K562 (cell line): ENCODE results near the gene POP7. TPM values are rescaled to one million over a fixed set of nuclear protein-coding genes. Genes with fewer than 3 reads are reported as not detected.
A peak's percentile ranks its signal among the peaks of the same experiment; 100 is the strongest.

Source experiments
- ATAC-seq: fragments of 200-7000 bp; cut with Tn5 transposase; 3 replicates; pipeline ENCODE4 v1.9.1; 2020; ENCODE audit warnings: moderate library complexity
- BruUV-seq: library from RNA; stranded (reverse); fragments of 400-500 nt; replicated peaks from 2 replicates; lab custom pipeline; 2021; lab: Mats Ljungman, UMichigan
- CTCF ChIA-PET: fragments of 300-600 bp; formaldehyde crosslinking; extraction: SDS; loops from one replicate; lab custom pipeline; 2021; ENCODE audit warnings: low intra/inter-chr PET ratio; lab: Yijun Ruan, JAX
- POLR2A ChIA-PET: fragments of 300-600, 350-650 bp; sonication (Branson Sonifier 250); formaldehyde crosslinking; extraction: SDS; loops from one replicate; lab custom pipeline; 2021; ENCODE audit warnings: antibody characterized with exemption, inconsistent platforms; lab: Yijun Ruan, JAX
- DNase-seq, 4 experiments: peaks; one replicate each; pipeline versions ENCODE4 v3.0.0 to v3.0.0-alpha.2; 2011 to 2018; ENCODE audit warnings: low spot score in 3 of 4, mixed read lengths in 3 of 4; ENCODE audit errors: extremely low read depth in 1 of 4
- FAIRE-seq: peaks from 2 replicates; lab custom pipeline; 2011; peaks lifted over from hg19 to GRCh38; lab: Jason Lieb, UNC
- H2AFZ ChIP-seq: 2 replicates; pipeline ENCODE4 v1.6.0; 2011; ENCODE audit warnings: low read depth, low read length, control low read depth, inconsistent platforms
- H3K27ac ChIP-seq: fragments of 200-600 bp; 3 replicates; pipeline ENCODE4 v1.8.0; 2011; ENCODE audit warnings: low read depth, mild to moderate bottlenecking, control low read depth, inconsistent platforms, low read length, moderate library complexity, mixed read lengths; ENCODE audit errors: extremely low read depth
- H3K27me3 ChIP-seq, 2 experiments: fragments of 300-600 bp in 1 of 2; 2 replicates in 1 of 2; 3 replicates in 1 of 2; pipeline versions ENCODE4 v1.6.0 to v1.8.0; 2011; ENCODE audit warnings: inconsistent platforms in 2 of 2, low read length in 2 of 2, mild to moderate bottlenecking in 1 of 2, mixed read lengths in 1 of 2, moderate library complexity in 1 of 2; ENCODE audit not compliant: control insufficient read depth in 2 of 2, insufficient read depth in 2 of 2
- H3K36me3 ChIP-seq: fragments of 300-600 bp; 3 replicates; pipeline ENCODE4 v1.8.0; 2011; ENCODE audit warnings: mild to moderate bottlenecking, low read length, inconsistent platforms; ENCODE audit not compliant: control insufficient read depth, insufficient read depth
- H3K4me1 ChIP-seq, 2 experiments: fragments of 200-600 bp in 1 of 2; replicated peaks in 1 of 2; 2 replicates in 1 of 2; 3 replicates in 1 of 2; pipeline versions ENCODE4 v1.5.1 to v1.8.0; 2011; ENCODE audit warnings: inconsistent platforms in 2 of 2, low read length in 2 of 2, mild to moderate bottlenecking in 1 of 2, mixed read lengths in 1 of 2, moderate library complexity in 1 of 2; ENCODE audit not compliant: control insufficient read depth in 2 of 2, insufficient read depth in 2 of 2
- H3K4me2 ChIP-seq: 2 replicates; pipeline ENCODE4 v1.6.1; 2011; ENCODE audit warnings: low read length, control low read depth, inconsistent platforms, mixed read lengths; ENCODE audit not compliant: insufficient read depth
- H3K4me3 ChIP-seq: fragments of 200-600 bp; sonication (generic), shearing (Covaris generic); 2 replicates; pipeline ENCODE4 v1.5.1; 2016; ENCODE audit warnings: control low read depth, inconsistent platforms
- H3K79me2 ChIP-seq: fragments of 200-600 bp; 3 replicates; pipeline ENCODE4 v1.8.0; 2011; ENCODE audit warnings: low read length, inconsistent platforms; ENCODE audit not compliant: control insufficient read depth, insufficient read depth
- H3K9ac ChIP-seq, 2 experiments: 2 replicates each; pipeline versions ENCODE4 v1.6.0 to v1.6.1; 2011; ENCODE audit warnings: low read depth in 2 of 2, low read length in 2 of 2, control low read depth in 1 of 2, inconsistent platforms in 1 of 2, mild to moderate bottlenecking in 1 of 2, mixed read lengths in 1 of 2; ENCODE audit not compliant: insufficient read depth in 1 of 2
- H3K9me1 ChIP-seq: one replicate; pipeline ENCODE4 v1.6.0; 2011; ENCODE audit warnings: inconsistent platforms, mild to moderate bottlenecking, low read length, moderate library complexity; ENCODE audit not compliant: control insufficient read depth, insufficient read depth
- H3K9me3 ChIP-seq: replicated peaks from 2 replicates; pipeline ENCODE4 v1.5.1; 2011; ENCODE audit warnings: low read depth, low read length, inconsistent platforms; ENCODE audit not compliant: control insufficient read depth, insufficient read depth
- H4K20me1 ChIP-seq: replicated peaks from 2 replicates; pipeline ENCODE4 v1.6.1; 2011; ENCODE audit warnings: low read length, inconsistent platforms, mixed read lengths; ENCODE audit not compliant: control insufficient read depth, insufficient read depth
- BMI1 ChIP-seq: fragments of 150-350 bp; IDR thresholded peaks from 2 replicates; pipeline ENCODE4 v1.6.1; 2014; ENCODE audit warnings: low read length
- CREBBP ChIP-seq: IDR thresholded peaks from one replicate; pipeline ENCODE4 v1.6.1; 2012; ENCODE audit warnings: low read depth, mild to moderate bottlenecking, control low read depth, inconsistent platforms, low read length
- FUS ChIP-seq: fragments of 200-400 bp; formaldehyde crosslinking; optimal IDR thresholded peaks from 2 replicates; pipeline ENCODE3; 2017; ENCODE audit warnings: low read depth, low read length
- GABPA ChIP-seq: fragments of 200-800 bp; sonication (Bioruptor generic); conservative IDR thresholded peaks from 2 replicates; pipeline ENCODE4 v1.6.1; 2016; ENCODE audit warnings: low read depth, missing genetic modification characterization, missing compliant biosample characterization
- IFI16 ChIP-seq: fragments of 250-450 bp; sonication (Bioruptor Pico); IDR thresholded peaks from 2 replicates; pipeline ENCODE4 v2.1.2; 2022; ENCODE audit warnings: mild to moderate bottlenecking, inconsistent platforms
- KLF10 ChIP-seq: fragments of 250-450 bp; sonication (Bioruptor Pico); IDR thresholded peaks from 2 replicates; pipeline ENCODE4 v1.6.1; 2021; ENCODE audit warnings: matching md5 sums
- MCM7 ChIP-seq, 2 experiments: fragments of 450-650 bp; IDR thresholded peaks; 2 replicates each; pipeline ENCODE4 v1.6.1; 2016 to 2018
- MTA1 ChIP-seq: fragments of 450-650 bp; IDR thresholded peaks from 2 replicates; pipeline ENCODE4 v1.6.1; 2017; ENCODE audit warnings: borderline replicate concordance
- RBM34 ChIP-seq: fragments of 200-400 bp; formaldehyde crosslinking; IDR thresholded peaks from 2 replicates; pipeline ENCODE4 v1.6.1; 2018; ENCODE audit warnings: low read length, borderline replicate concordance; ENCODE audit not compliant: insufficient read depth
- SREBF1 ChIP-seq: fragments of 150-350 bp; IDR thresholded peaks from 2 replicates; pipeline ENCODE4 v1.6.1; 2014; ENCODE audit warnings: antibody characterized with exemption, low read depth, low read length, borderline replicate concordance
- TSC22D4 ChIP-seq: fragments of 450-650 bp; IDR thresholded peaks from 2 replicates; pipeline ENCODE4 v1.6.1; 2016; ENCODE audit warnings: missing genetic modification characterization, missing biosample characterization, control low read depth
- YBX1 ChIP-seq: fragments of 450-650 bp; IDR thresholded peaks from 2 replicates; pipeline ENCODE4 v1.7.1; 2016; ENCODE audit warnings: mild to moderate bottlenecking
- ZC3H4 ChIP-seq: sonication (generic); formaldehyde crosslinking; IDR thresholded peaks from 2 replicates; pipeline ENCODE4 v1.9.0; 2021; ENCODE audit warnings: missing genetic modification reagents, borderline replicate concordance
- ZNF408 ChIP-seq: fragments of 250-450 bp; sonication (Bioruptor Pico); IDR thresholded peaks from 2 replicates; pipeline ENCODE4 v1.4.0; 2020; ENCODE audit warnings: low read depth, mild to moderate bottlenecking, moderate library complexity
- WGBS: fragments of 100-300 bp; shearing (Covaris generic); methylation state at CpG from one replicate; pipeline ENCODE4 v1.1.6; 2016; ENCODE audit warnings: low coverage, mixed read lengths; ENCODE audit not compliant: insufficient coverage; ENCODE audit errors: missing lambda C conversion rate; 5-methylcytosine and 5-hydroxymethylcytosine counted together
- in situ Hi-C: fragments of 300-500 bp; cut with MboI; formaldehyde crosslinking; loops from 4 replicates; pipeline ENCODE4 v1.15.0; 2018; ENCODE audit warnings: inconsistent platforms, mixed read lengths
- intact Hi-C: fragments of 100-400 bp; cut with micrococcal nuclease; formaldehyde crosslinking; loops from 2 replicates; pipeline ENCODE4 v1.14.2; 2022
- polyA plus RNA-seq, 8 experiments: library from polyadenylated mRNA; depleted of rRNA in 4 of 8; stranded (reverse) in 5 of 8; unstranded in 3 of 8; fragments of >200 nt; fragmentation: Nextera tagmentation in 2 of 8; fragmentation: Illumina TruSeq in 1 of 8; extraction: Ambion mirVana in 2 of 8; extraction: Trizol in 1 of 8; gene quantifications; 2 replicates each; pipeline versions ENCODE4 v1.2.1 to v1.2.3, GENCODE V29; 2011 to 2014; ENCODE audit warnings: inconsistent platforms in 1 of 8, missing spikeins in 1 of 8
- total RNA-seq, 7 experiments: library from RNA; depleted of rRNA in 6 of 7; stranded (reverse); fragments of >200 nt in 6 of 7; fragmentation: Illumina TruSeq in 2 of 7; extraction: Trizol in 2 of 7; gene quantifications; 2 replicates each; pipeline versions ENCODE4 v1.2.1 to v1.2.3, GENCODE V29; 2011 to 2021; ENCODE audit warnings: low replicate concordance in 1 of 7

The POP7 gene
- total and polyA plus RNA-seq, 9 of the 15 experiments (the other 6 are each of a cell fraction or from before 2014, with no cell fraction given), result 11.5 to 163 (median 68.9) TPM

DNA sequence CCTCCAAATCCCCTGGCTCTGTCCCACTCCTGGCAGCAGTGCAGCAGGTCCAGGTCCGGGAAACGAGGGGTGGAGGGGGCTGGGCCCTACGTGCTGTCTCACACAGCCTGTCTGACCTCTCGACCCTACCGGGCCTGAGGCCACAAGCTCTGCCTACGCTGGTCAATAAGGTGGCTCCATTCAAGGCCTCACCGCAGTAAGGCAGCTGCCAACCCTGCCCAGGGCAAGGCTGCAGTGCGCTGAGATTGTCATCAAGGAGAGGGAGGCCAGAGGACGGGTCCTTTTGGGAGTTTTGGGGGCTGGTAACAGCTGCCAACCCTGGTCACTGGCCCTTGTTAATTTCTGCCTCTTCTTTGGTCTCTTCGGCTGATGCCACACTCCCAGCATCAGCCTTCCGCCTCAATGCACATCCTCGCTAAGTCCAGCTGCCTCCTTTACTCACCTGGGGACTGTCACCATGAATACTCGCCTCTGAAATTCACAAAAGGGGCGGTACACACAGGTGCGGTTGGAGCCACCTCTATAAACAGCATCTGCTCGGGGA, 17.9 kb downstream of the POP7 start:
- intact Hi-C loops (loop anchor here (2.0 to 10.0 kb wide), 3 partner anchors 159 to 319 kb away; no protein-coding TSS in a partner anchor), in situ Hi-C loops (no loop called here)
- Histone ChIP-seq H4K20me1 (no peaks in the 10 kb centered on the region), H3K36me3 (no peaks in the 10 kb centered on the region), H3K4me1 (peaks cover 6 to 30% of the 10 kb centered on the region in 2 experiments; a peak in 3 of 5 replicates), H3K27me3 (peaks cover 3 to 24% of the 10 kb centered on the region in 2 experiments; a peak in 4 of 5 replicates), H2AFZ (no peak overlapping the region), H3K4me3 (no peak overlapping the region), H3K79me2 (no peaks in the 10 kb centered on the region), H3K9me3 (no peaks in the 10 kb centered on the region; the same call in 1 of the 2 replicates), H3K27ac (no peak overlapping the region), H3K9me1 (no peaks in the 10 kb centered on the region), H3K9ac (peak overlapping the region in 1 of 2 experiments; percentile 79; a peak in 2 of 4 replicates), H3K4me2 (no peak overlapping the region)
- ATAC-seq, result no peak
- no peak for FAIRE-seq
- ChIA-PET POLR2A (interaction anchor here (0.6 to 2.8 kb wide), 2 partner anchors 18 to 140 kb away, joined by 3 to 8 read pairs; partner anchors contain the start of gene POP7), CTCF (interaction anchor here (2.2 kb wide), 1 partner anchor 18 kb away, joined by 16 read pairs; the partner anchor contains the start of gene POP7)
- 23% methylated on average over 16 of the region's 16 CpGs for WGBS
- DNase-seq, result no peak
- no peak for TF ChIP-seq KLF10 (CRISPR knock-in tag)
- TF ChIP-seq BMI1, result no peak
- no peak for TF ChIP-seq MCM7 (IDR thresholded peaks at IDR 0.05)
- no peak for TF ChIP-seq FUS
- TF ChIP-seq RBM34, result no peak
- TF ChIP-seq TSC22D4 (tag), result no peak
- no peak for TF ChIP-seq YBX1
- TF ChIP-seq CREBBP, result no peak
- TF ChIP-seq SREBF1, result no peak
- no peak for TF ChIP-seq MTA1
- no peak for TF ChIP-seq ZNF408 (CRISPR knock-in tag)
- TF ChIP-seq IFI16, result no peak
- TF ChIP-seq GABPA (tag), result no peak
- TF ChIP-seq ZC3H4 (CRISPR knock-in tag), result no peak
- no TSS peak for BruUV-seq
